ENCODE measurements around the gene RIC3.

DNA sequence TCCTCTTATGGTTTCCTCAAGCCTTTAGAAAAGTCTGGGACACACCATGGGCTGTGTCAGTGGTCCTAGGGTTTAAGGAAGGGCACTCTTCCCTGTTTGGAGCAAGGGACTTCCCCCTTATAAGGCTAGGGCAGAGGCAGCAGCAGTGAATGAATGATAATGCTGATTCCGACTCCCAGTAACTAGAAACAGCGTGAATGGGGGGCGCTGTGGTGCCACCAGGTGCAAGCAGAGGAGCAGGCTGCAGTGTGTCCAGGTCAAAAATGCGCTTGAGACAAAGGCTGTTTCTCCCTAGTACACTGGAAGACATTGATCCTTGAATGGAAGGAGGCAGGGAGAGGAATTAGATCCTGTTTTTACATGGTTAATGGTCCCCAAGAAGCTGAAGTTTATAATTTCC is 11.6 kb upstream of the RIC3 start:
- no peak for TF ChIP-seq RAD21 (IDR thresholded peaks at IDR 0.05; ENCODE audit: low read depth)
- TF ChIP-seq, protein P1, sequence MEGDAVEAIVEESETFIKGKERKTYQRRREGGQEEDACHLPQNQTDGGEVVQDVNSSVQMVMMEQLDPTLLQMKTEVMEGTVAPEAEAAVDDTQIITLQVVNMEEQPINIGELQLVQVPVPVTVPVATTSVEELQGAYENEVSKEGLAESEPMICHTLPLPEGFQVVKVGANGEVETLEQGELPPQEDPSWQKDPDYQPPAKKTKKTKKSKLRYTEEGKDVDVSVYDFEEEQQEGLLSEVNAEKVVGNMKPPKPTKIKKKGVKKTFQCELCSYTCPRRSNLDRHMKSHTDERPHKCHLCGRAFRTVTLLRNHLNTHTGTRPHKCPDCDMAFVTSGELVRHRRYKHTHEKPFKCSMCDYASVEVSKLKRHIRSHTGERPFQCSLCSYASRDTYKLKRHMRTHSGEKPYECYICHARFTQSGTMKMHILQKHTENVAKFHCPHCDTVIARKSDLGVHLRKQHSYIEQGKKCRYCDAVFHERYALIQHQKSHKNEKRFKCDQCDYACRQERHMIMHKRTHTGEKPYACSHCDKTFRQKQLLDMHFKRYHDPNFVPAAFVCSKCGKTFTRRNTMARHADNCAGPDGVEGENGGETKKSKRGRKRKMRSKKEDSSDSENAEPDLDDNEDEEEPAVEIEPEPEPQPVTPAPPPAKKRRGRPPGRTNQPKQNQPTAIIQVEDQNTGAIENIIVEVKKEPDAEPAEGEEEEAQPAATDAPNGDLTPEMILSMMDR (IDR thresholded peaks at IDR 0.05 in 2 of 3, conservative IDR thresholded peaks at IDR 0.05 in 1 of 3; ENCODE audit: borderline replicate concordance in 1 of 3, insufficient read depth in 1 of 3, low read depth in 2 of 3, low read length in 2 of 3) = no peak; a peak in 1 of 6 replicates
- TF ChIP-seq, protein P2, sequence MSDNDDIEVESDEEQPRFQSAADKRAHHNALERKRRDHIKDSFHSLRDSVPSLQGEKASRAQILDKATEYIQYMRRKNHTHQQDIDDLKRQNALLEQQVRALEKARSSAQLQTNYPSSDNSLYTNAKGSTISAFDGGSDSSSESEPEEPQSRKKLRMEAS (IDR thresholded peaks at IDR 0.05) = no peak
- no peak for TF ChIP-seq SP1 (IDR thresholded peaks at IDR 0.05; ENCODE audit: low read depth)
- TF ChIP-seq EZH2phosphoT487 (IDR thresholded peaks at IDR 0.05; ENCODE audit: borderline replicate concordance) = no peak
- TF ChIP-seq, protein P3, sequence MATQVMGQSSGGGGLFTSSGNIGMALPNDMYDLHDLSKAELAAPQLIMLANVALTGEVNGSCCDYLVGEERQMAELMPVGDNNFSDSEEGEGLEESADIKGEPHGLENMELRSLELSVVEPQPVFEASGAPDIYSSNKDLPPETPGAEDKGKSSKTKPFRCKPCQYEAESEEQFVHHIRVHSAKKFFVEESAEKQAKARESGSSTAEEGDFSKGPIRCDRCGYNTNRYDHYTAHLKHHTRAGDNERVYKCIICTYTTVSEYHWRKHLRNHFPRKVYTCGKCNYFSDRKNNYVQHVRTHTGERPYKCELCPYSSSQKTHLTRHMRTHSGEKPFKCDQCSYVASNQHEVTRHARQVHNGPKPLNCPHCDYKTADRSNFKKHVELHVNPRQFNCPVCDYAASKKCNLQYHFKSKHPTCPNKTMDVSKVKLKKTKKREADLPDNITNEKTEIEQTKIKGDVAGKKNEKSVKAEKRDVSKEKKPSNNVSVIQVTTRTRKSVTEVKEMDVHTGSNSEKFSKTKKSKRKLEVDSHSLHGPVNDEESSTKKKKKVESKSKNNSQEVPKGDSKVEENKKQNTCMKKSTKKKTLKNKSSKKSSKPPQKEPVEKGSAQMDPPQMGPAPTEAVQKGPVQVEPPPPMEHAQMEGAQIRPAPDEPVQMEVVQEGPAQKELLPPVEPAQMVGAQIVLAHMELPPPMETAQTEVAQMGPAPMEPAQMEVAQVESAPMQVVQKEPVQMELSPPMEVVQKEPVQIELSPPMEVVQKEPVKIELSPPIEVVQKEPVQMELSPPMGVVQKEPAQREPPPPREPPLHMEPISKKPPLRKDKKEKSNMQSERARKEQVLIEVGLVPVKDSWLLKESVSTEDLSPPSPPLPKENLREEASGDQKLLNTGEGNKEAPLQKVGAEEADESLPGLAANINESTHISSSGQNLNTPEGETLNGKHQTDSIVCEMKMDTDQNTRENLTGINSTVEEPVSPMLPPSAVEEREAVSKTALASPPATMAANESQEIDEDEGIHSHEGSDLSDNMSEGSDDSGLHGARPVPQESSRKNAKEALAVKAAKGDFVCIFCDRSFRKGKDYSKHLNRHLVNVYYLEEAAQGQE (IDR thresholded peaks at IDR 0.05; ENCODE audit: low read depth) = no peak
- no peak for TF ChIP-seq EGR1 (IDR thresholded peaks at IDR 0.05; ENCODE audit: low read depth)
- TF ChIP-seq YY1 (IDR thresholded peaks at IDR 0.05; ENCODE audit: extremely low read depth, insufficient replicate concordance, low read depth, low read length) = no peak
- TF ChIP-seq POLR2AphosphoS5 (IDR thresholded peaks at IDR 0.05; ENCODE audit: low read depth, low read length) = no peak
- TF ChIP-seq POLR2A (IDR thresholded peaks at IDR 0.05; ENCODE audit: borderline replicate concordance, extremely low read depth, insufficient read depth, insufficient read length) = no peak
- no peak for TF ChIP-seq ZNF274 (IDR thresholded peaks at IDR 0.05; ENCODE audit: low read depth, low read length)
